Brain microvascular endothelial cell (primary cell): ENCODE results near the gene SERP2.

Source experiments
- DNase-seq: peaks from one replicate; pipeline ENCODE4 v3.0.0-alpha.2; 2020
- H3K27ac ChIP-seq: fragments of 250-450 bp; sonication (Bioruptor Pico); 2 replicates; pipeline ENCODE4 v1.5.1; 2020; ENCODE audit warnings: mild to moderate bottlenecking, moderate library complexity
- H3K27me3 ChIP-seq: fragments of 250-450 bp; sonication (Bioruptor Pico); replicated peaks from 2 replicates; pipeline ENCODE4 v1.5.1; 2020; ENCODE audit warnings: mild to moderate bottlenecking
- H3K36me3 ChIP-seq: fragments of 250-450 bp; sonication (Bioruptor Pico); replicated peaks from 2 replicates; pipeline ENCODE4 v1.5.1; 2020; ENCODE audit warnings: mild to moderate bottlenecking
- H3K4me3 ChIP-seq: 2 replicates; pipeline ENCODE4 v1.5.1; 2011; ENCODE audit warnings: low read depth, mild to moderate bottlenecking, control low read depth, low read length, moderate library complexity
- in situ Hi-C: cut with HindIII; loops from 2 replicates; pipeline ENCODE4 v1.10.0; 2017; ENCODE audit warnings: low sequenced_read_pairs, low pct_ligation_motif_present
- TF ChIP-seq, protein P1 (sequence below): IDR thresholded peaks from 2 replicates; pipeline ENCODE4 v1.5.1; 2011; ENCODE audit warnings: low read depth, mild to moderate bottlenecking, moderate library complexity, low read length, control low read depth, inconsistent platforms; ENCODE audit errors: missing control alignments

The SERP2 gene

DNA sequence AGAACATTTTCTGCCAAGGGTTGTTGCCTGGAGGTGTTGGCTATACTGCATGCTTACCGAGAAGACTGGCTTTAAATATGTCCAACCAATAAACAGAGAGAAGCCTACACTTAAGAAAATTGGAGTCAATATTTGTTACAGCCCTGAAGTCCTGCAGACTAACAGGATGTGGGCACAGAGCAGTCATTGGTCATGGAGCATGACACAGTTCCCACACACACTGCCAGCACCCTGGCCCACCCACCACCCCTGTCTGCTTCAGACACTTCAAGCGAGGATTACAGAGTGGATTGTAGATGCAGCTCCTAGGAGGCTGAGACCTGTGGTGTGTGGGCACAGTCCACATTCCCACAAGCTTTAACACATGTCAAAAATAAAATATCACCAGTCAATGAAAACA, 21.0 kb upstream of the SERP2 start:
- no peak for DNase-seq
- no peak overlapping the region for H3K27ac ChIP-seq
- in situ Hi-C loops, result no loop called here

DNA sequence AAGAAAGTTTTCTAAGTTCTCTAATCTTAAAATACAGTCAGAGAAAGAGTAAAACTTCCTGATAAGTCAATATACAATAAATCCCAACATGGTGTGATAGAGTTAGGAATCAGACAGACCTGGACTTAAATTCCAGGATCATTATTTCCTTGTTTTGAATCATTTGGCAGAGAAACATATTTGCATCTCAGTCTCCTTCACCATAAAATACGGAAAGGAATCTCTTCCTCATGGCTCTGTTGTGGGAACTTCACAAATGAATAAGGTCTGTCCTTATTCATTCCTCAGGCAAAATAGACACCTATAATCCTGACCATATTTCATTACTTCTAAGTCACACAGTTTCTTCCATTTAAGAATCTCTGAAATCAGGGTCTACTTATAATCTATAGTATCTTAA, 19.3 kb upstream of the SERP2 start:
- Histone ChIP-seq H3K27ac (no peak overlapping the region), H3K27me3 (no peaks in the 10 kb centered on the region), H3K4me3 (no peak overlapping the region), H3K36me3 (no peaks in the 10 kb centered on the region)
- TF ChIP-seq, protein P1, sequence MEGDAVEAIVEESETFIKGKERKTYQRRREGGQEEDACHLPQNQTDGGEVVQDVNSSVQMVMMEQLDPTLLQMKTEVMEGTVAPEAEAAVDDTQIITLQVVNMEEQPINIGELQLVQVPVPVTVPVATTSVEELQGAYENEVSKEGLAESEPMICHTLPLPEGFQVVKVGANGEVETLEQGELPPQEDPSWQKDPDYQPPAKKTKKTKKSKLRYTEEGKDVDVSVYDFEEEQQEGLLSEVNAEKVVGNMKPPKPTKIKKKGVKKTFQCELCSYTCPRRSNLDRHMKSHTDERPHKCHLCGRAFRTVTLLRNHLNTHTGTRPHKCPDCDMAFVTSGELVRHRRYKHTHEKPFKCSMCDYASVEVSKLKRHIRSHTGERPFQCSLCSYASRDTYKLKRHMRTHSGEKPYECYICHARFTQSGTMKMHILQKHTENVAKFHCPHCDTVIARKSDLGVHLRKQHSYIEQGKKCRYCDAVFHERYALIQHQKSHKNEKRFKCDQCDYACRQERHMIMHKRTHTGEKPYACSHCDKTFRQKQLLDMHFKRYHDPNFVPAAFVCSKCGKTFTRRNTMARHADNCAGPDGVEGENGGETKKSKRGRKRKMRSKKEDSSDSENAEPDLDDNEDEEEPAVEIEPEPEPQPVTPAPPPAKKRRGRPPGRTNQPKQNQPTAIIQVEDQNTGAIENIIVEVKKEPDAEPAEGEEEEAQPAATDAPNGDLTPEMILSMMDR, result no peak
- in situ Hi-C loops, result no loop called here
- no peak for DNase-seq

More for the DNA sequence above, 21.0 kb upstream of the SERP2 start:
- H3K4me3 ChIP-seq, result no peak overlapping the region
- TF ChIP-seq, protein P1, result no peak
- no peaks in the 10 kb centered on the region for H3K27me3 ChIP-seq
- H3K36me3 ChIP-seq, result no peaks in the 10 kb centered on the region

DNA sequence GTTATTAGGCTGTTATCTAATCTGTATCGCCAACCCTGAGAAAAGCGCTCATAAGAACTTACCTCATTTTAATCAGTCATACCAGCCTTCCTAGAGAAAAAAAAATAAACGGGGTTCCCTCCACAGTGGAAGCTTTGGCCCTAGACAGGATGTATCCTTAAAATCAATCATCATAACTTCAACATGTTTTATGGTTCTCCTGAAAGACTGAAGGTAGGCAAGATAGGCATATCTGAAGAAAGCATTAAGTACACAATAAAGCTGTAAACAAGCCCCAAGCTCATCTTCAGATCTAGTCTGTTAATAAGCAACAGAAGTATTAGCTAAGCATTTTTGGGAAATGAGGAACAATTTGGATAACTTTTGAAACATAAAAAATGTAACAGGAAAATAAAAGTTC, 18.7 kb upstream of the SERP2 start:
- in situ Hi-C loops, result no loop called here
- no peak overlapping the region for H3K27ac ChIP-seq
- no peaks in the 10 kb centered on the region for H3K27me3 ChIP-seq
- TF ChIP-seq, protein P1, result no peak
- no peaks in the 10 kb centered on the region for H3K36me3 ChIP-seq
- no peak for DNase-seq
- H3K4me3 ChIP-seq, result no peak overlapping the region

DNA sequence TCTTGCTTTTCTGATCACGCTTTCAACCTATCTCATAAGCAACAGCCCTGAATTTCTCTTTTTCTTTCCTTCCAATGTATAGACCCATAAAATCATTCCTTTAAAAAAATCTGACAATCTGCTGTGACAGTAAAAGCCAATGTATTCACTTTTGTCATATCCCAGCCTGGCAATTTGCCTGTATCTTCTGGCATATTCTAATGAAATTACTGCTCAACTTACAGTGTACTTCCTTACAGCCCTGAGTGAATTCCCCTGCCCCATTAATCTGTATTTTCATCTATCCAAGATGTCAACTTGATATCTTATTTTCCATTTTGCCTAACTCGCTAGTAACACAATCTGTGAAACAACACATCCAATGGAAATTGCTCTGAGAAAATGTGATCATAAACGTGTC, 18.0 kb upstream of the SERP2 start:
- TF ChIP-seq, protein P1, result no peak
- no peak overlapping the region for H3K27ac ChIP-seq
- no peak overlapping the region for H3K4me3 ChIP-seq
- no peaks in the 10 kb centered on the region for H3K36me3 ChIP-seq
- no peaks in the 10 kb centered on the region for H3K27me3 ChIP-seq
- DNase-seq, result no peak
- in situ Hi-C loops, result no loop called here

DNA sequence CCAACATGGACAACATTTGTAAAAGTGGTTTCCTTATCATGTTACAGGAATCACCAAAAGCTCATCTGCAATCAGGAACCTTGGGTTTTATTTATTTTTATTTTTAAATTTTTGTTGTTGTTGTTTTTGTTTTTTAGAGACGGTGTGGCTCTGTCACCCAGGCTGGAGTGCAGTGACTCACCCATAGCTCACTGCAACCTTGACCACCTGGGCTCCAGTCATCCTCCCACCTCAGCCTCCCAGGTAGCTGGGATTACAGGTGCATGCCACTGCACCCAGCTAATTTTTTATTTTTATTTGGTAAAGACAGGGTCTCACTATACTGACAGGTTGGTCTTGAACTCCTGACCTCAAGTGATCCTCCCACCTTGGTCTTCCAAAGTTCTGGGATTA, 13.6 kb upstream of the SERP2 start:
- TF ChIP-seq, protein P1, result no peak
- Histone ChIP-seq H3K36me3 (no peaks in the 10 kb centered on the region), H3K27me3 (no peaks in the 10 kb centered on the region), H3K27ac (no peak overlapping the region), H3K4me3 (no peak overlapping the region)
- DNase-seq, result no peak
- in situ Hi-C loops, result no loop called here

DNA sequence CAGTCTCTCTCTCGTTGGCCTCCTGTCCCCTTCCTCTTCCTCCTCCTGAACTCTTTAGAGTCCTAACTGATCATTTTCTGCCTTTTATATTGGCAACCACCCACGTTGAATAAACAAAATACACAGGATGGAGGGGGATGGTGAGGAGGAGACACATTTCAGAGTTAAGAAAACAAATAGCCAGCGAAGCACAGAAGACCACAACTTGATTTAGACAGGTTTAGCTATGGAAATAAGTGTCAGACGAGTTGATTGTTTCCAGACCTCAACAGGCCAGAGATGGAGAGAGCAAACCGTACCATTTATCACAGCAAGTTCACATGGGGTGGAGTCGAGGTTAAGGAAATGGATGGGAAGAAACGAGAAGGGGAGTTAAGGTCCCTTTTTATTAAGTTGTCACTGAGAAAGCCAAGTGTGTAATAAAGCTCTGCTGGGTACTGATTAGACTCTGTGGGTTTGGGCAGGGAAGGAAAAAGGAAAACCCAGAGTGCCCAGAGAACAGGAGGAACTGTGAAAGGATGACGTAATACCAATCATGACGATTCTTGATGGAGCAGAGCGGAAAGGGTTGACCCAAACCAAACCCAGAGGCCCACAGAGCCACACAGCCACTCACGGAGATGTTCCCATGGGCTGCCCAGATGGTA, 11.1 kb upstream of the SERP2 start:
- no peaks in the 10 kb centered on the region for H3K27me3 ChIP-seq
- DNase-seq, result no peak
- TF ChIP-seq, protein P1, result no peak
- no peaks in the 10 kb centered on the region for H3K36me3 ChIP-seq
- H3K4me3 ChIP-seq, result no peak overlapping the region
- in situ Hi-C loops, result no loop called here
- H3K27ac ChIP-seq, result no peak overlapping the region
